ENCODE results near the gene GAA. TPM values are rescaled to one million over a fixed set of nuclear protein-coding genes. Genes with fewer than 3 reads are reported as not detected.

GAA gene
- total and polyA plus RNA-seq, 10 of the 15 experiments (the other 5 are each of a cell fraction or from before 2014, with no cell fraction given), result 0.18 to 10.5 (median 4.1) TPM

DNA sequence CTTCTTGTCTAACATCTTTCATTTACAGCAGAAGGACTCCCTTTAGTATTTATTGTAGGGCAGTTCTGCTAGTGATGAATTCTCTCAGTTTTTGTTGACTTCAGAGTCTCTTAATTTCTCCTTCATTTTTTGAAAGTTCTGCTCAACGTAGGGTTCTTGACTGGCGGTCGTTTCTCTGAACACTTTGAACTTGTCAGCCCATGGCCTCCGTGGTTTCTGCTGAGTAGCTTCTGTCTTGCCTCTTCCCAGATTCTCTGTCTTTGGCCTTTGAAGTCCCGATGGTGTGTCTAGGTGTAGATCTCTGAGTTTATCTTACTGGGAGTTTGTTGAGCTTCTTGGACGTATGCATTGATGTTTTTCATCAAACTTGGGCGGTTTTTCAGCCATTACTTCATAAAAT, 13.4 kb downstream of the GAA start (continued):
- TF ChIP-seq, protein P1, sequence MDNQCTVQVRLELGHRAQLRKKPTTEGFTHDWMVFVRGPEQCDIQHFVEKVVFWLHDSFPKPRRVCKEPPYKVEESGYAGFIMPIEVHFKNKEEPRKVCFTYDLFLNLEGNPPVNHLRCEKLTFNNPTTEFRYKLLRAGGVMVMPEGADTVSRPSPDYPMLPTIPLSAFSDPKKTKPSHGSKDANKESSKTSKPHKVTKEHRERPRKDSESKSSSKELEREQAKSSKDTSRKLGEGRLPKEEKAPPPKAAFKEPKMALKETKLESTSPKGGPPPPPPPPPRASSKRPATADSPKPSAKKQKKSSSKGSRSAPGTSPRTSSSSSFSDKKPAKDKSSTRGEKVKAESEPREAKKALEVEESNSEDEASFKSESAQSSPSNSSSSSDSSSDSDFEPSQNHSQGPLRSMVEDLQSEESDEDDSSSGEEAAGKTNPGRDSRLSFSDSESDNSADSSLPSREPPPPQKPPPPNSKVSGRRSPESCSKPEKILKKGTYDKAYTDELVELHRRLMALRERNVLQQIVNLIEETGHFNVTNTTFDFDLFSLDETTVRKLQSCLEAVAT (IDR thresholded peaks at IDR 0.05), result no peak
- TF ChIP-seq SP1 (IDR thresholded peaks at IDR 0.05; ENCODE audit: low read depth, low read length), result no peak
- no peak for TF ChIP-seq POU2F2 (IDR thresholded peaks at IDR 0.05; ENCODE audit: borderline replicate concordance, low read depth, low read length)
- no peak for TF ChIP-seq ZNF622 (IDR thresholded peaks at IDR 0.05)
- no peak for TF ChIP-seq RBBP5 (conservative IDR thresholded peaks at IDR 0.05)
- no peak for TF ChIP-seq SREBF1 (IDR thresholded peaks at IDR 0.05; ENCODE audit: low read length)
- no peak for TF ChIP-seq SREBF2 (IDR thresholded peaks at IDR 0.05; ENCODE audit: low read length)
- TF ChIP-seq ZZZ3 (IDR thresholded peaks at IDR 0.05; ENCODE audit: control insufficient read depth, insufficient read length, low read depth), result no peak

DNA sequence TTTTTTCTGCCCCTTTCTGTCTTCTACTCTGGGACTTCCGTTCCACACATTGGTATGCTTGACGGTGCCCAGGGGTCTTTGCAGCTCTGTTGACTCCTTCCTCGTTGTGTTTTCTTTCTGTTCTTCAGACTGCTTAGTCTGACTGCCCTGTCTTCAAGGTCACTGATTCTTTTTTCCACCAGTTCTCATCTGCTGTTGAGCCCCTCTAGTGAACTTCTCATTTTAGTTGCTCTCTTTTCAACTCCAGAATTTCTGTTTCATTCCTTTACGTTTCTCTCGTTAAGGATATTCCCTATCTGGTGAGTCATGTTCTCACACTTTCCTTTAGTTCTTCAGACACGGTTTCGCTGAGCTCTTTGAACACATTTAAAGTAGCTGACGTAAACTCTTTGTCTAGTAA, 13.8 kb downstream of the GAA start:
- H3K27ac ChIP-seq (ENCODE audit: control insufficient read depth, insufficient read depth), result no peak overlapping the region
- H3K4me3 ChIP-seq, result no peak overlapping the region
- ChIA-PET POLR2A (no interaction called here), SMC1A (ENCODE audit: uncharacterized antibody, unreplicated experiment) (no interaction called here), CTCF (no interaction called here), RAD21 (ENCODE audit: unreplicated experiment) (no interaction called here)
- H3K9me3 ChIP-seq (replicated peaks; ENCODE audit: control insufficient read depth, insufficient read depth, low read length), result no peaks in the 10 kb centered on the region; the same call in 2 of the 3 replicates
- BruUV-seq (replicated peaks), result no TSS peak
- H3K4me1 ChIP-seq (ENCODE audit: control insufficient read depth, insufficient read depth, low read length), result no peaks in the 10 kb centered on the region
- 45% methylated on average over 8 of the region's 8 CpGs for WGBS (ENCODE audit: insufficient coverage, insufficient replicate concordance, low lambda C conversion rate, missing lambda C conversion rate)
- H3K79me2 ChIP-seq (ENCODE audit: control insufficient read depth, insufficient read depth, low read length), result no peaks in the 10 kb centered on the region
- no peak overlapping the region for H3K9ac ChIP-seq (ENCODE audit: control insufficient read depth, insufficient read depth, low read length)
- FAIRE-seq (no peak), ATAC-seq (no peak), DNase-seq (ENCODE audit: low read depth, low spot score) (no peak)
- H4K20me1 ChIP-seq (ENCODE audit: control insufficient read depth, insufficient read depth), result no peaks in the 10 kb centered on the region
- H3K36me3 ChIP-seq (ENCODE audit: control insufficient read depth in 2 of 2, insufficient read depth in 2 of 2, low read length in 1 of 2), result no peaks in the 10 kb centered on the region
- peaks cover 0 to 3% of the 10 kb centered on the region in 2 experiments; a peak in 2 of 4 replicates for H3K27me3 ChIP-seq (replicated peaks in 1 of 2; ENCODE audit: control insufficient read depth in 2 of 2, insufficient read depth in 2 of 2, low read length in 1 of 2)
- intact Hi-C loops (cut with micrococcal nuclease; ENCODE audit: unreplicated experiment), result no loop called here
- H3K4me2 ChIP-seq (ENCODE audit: control insufficient read depth, insufficient read depth), result no peak overlapping the region
- in situ Hi-C loops (cut with MboI), result no loop called here
- no peak overlapping the region for H2AFZ ChIP-seq (ENCODE audit: control insufficient read depth, low read depth, low read length)
- no peak for TF ChIP-seq BCL3 (IDR thresholded peaks at IDR 0.05; ENCODE audit: borderline replicate concordance, insufficient read depth, low read depth, low read length, poor library complexity, severe bottlenecking)
- TF ChIP-seq BMI1 (IDR thresholded peaks at IDR 0.05; ENCODE audit: borderline replicate concordance), result no peak
- TF ChIP-seq NRF1 (conservative IDR thresholded peaks at IDR 0.05; ENCODE audit: low read depth, low read length), result no peak
- no peak for TF ChIP-seq FOXM1 (IDR thresholded peaks at IDR 0.05; ENCODE audit: low read depth, low read length)
- no peak for TF ChIP-seq NBN (IDR thresholded peaks at IDR 0.05)
- TF ChIP-seq ZNF274 (IDR thresholded peaks at IDR 0.05; ENCODE audit: insufficient read depth, insufficient read length), result no peak
- no peak for TF ChIP-seq TCF7 (IDR thresholded peaks at IDR 0.05; ENCODE audit: borderline replicate concordance)
- TF ChIP-seq RAD51 (IDR thresholded peaks at IDR 0.05), result no peak
- TF ChIP-seq ATF7 (IDR thresholded peaks at IDR 0.05; ENCODE audit: low read depth), result no peak
- no peak for TF ChIP-seq NR2C1 (IDR thresholded peaks at IDR 0.05)
- TF ChIP-seq JUND (IDR thresholded peaks at IDR 0.05; ENCODE audit: low read depth, low read length), result no peak
- no peak for TF ChIP-seq NR2C2 (IDR thresholded peaks at IDR 0.05; ENCODE audit: borderline replicate concordance, control insufficient read depth, insufficient read length, low read depth)
- no peak for TF ChIP-seq BRCA1 (IDR thresholded peaks at IDR 0.05; ENCODE audit: low read depth, low read length)
- TF ChIP-seq, protein P2, sequence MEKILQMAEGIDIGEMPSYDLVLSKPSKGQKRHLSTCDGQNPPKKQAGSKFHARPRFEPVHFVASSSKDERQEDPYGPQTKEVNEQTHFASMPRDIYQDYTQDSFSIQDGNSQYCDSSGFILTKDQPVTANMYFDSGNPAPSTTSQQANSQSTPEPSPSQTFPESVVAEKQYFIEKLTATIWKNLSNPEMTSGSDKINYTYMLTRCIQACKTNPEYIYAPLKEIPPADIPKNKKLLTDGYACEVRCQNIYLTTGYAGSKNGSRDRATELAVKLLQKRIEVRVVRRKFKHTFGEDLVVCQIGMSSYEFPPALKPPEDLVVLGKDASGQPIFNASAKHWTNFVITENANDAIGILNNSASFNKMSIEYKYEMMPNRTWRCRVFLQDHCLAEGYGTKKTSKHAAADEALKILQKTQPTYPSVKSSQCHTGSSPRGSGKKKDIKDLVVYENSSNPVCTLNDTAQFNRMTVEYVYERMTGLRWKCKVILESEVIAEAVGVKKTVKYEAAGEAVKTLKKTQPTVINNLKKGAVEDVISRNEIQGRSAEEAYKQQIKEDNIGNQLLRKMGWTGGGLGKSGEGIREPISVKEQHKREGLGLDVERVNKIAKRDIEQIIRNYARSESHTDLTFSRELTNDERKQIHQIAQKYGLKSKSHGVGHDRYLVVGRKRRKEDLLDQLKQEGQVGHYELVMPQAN (conservative IDR thresholded peaks at IDR 0.05), result no peak
- TF ChIP-seq MYB (IDR thresholded peaks at IDR 0.05; ENCODE audit: borderline replicate concordance, low read depth, low read length), result no peak

Data from GM12878 (cell line).